ENCODE measurements around the gene KRTAP16-1. TPM values are rescaled to one million over a fixed set of nuclear protein-coding genes. Genes with fewer than 3 reads are reported as not detected.
"Not testable (repeated sequence)": the region's sequence is repeated elsewhere in the genome, so short reads cannot be mapped to it uniquely, and the experiment has no call there.

The KRTAP16-1 gene, protein sequence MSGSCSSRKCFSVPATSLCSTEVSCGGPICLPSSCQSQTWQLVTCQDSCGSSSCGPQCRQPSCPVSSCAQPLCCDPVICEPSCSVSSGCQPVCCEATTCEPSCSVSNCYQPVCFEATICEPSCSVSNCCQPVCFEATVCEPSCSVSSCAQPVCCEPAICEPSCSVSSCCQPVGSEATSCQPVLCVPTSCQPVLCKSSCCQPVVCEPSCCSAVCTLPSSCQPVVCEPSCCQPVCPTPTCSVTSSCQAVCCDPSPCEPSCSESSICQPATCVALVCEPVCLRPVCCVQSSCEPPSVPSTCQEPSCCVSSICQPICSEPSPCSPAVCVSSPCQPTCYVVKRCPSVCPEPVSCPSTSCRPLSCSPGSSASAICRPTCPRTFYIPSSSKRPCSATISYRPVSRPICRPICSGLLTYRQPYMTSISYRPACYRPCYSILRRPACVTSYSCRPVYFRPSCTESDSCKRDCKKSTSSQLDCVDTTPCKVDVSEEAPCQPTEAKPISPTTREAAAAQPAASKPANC
- total RNA-seq (under 1 TPM in 1 of 2 experiments, not detected in 1; 0.28 TPM), polyA plus RNA-seq (not detected)

DNA sequence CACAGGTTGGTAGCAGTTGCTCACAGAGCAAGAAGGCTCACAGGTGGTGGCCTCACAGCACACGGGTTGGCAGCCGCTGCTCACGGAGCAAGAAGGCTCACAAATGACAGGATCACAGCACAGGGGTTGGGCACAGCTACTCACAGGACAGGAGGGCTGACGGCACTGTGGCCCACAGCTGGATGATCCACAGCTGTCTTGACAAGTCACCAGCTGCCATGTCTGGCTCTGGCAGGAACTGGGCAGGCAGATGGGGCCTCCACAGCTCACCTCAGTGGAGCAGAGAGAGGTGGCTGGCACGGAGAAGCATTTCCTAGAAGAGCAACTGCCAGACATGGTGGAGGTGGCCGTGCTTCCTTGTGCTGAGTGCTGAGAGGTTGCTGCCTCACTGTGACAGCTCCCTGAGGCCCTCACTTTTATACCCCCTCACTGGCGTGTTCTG lies at the start of gene KRTAP16-1:
Gene KRTAP16-1 (minus strand): TSS at position 392 of the 442 bp plus-strand sequence. CDS start 56 bp downstream, at position 336.
- no peaks in the 10 kb centered on the region for H3K9me3 ChIP-seq (ENCODE audit: control insufficient read depth in 1 of 2, low read length in 2 of 2)
- Mint-ChIP-seq H3K9me3 (no peaks in the 10 kb centered on the region), H3K4me3 (peak within 1 kb of the TSS; percentile 65 to 82 (median 78)), H3K27ac (peak within 1 kb of the TSS; percentile 96 to 98 (median 97)), H3K36me3 (no peaks in the 10 kb centered on the region), H3K4me1 (peaks cover 55 to 63% (median 58%) of the 10 kb centered on the region in 4 donors), H3K27me3 (no peaks in the 10 kb centered on the region)
- CTCF ChIA-PET (ENCODE audit: partially characterized antibody) = interaction anchor here (0.8 to 3.4 kb wide), 12 partner anchors 8 to 399 kb away, joined by 3 to 55 read pairs (median 4); partner anchors contain the start of gene EIF1
- intact Hi-C loops (cut with micrococcal nuclease) = loop anchor here (1.0 to 5.0 kb wide), 3 partner anchors 30 to 182 kb away; no protein-coding TSS in a partner anchor
- no peaks in the 10 kb centered on the region for H3K27me3 ChIP-seq (ENCODE audit: insufficient read depth, low read length)
- POLR2A ChIA-PET (ENCODE audit: partially characterized antibody) = interaction anchor here (0.6 to 3.1 kb wide), 27 partner anchors 12 to 387 kb away, joined by 3 to 75 read pairs (median 4); partner anchors contain the start of genes EIF1 and KRTAP4-6
- no peaks in the 10 kb centered on the region for H3K36me3 ChIP-seq (ENCODE audit: insufficient read depth, low read length)
- H3K4me3 ChIP-seq (ENCODE audit: low read length in 2 of 2) = peak within 1 kb of the TSS; percentile 5 to 41
- peaks cover 59% of the 10 kb centered on the region for H3K4me1 ChIP-seq (ENCODE audit: insufficient read depth, low read length)
- DNase-seq = peak in 1 of 5 donors; percentile 84
- H3K27ac ChIP-seq (ENCODE audit: low read depth, low read length) = peak within 1 kb of the TSS; percentile 62

GRCh38 chr17:41354536-41354935 lies 45.4 kb upstream of the KRTAP16-1 start:
- POLR2A ChIA-PET (ENCODE audit: partially characterized antibody) = interaction anchor here (0.6 kb wide), 1 partner anchor 30 kb away, joined by 3 read pairs; no protein-coding TSS in a partner anchor

DNA sequence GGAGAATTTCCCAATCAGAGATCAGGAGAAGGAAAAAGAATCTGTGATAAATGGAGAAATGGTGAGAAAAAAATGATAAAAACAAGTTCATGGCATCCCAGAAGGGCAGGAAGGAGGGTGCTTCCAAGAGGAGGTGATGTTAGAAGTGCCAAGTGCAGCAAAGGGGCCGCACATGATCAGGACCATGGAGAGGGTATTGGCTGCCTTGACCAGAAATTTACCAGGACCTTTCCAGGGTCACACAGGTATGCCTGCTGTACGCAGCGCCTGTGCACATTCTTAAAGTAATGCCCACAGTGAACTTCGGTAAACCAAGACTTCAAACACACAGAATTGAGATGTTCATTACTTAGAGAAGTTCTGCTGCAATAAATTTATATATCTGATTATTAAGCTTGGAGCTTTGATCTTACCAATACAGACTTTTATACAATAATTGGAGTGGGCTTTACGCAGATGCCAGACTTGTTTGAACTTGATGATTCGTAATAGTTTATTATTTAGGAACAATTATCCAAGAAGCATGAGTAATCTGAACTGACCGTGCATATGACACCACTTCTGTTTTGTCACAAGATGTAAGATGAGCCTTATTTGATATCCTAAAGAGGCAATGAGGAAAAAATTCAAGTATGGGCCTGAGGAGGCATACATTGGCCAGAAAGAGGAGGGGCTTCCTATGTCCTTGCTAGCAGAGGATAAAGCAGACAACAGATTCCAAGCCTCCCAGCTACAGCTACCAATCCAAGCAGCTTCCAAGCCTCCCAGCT lies 43.7 kb upstream of the KRTAP16-1 start:
- no peak overlapping the region for H3K4me3 ChIP-seq (ENCODE audit: low read length in 2 of 2)
- H3K27me3 Mint-ChIP-seq = peaks cover 0 to 1% of the 10 kb centered on the region in 2 donors
- no peak overlapping the region for H3K27ac Mint-ChIP-seq
- no peak for DNase-seq
- no peaks in the 10 kb centered on the region for H3K9me3 ChIP-seq (ENCODE audit: control insufficient read depth in 1 of 2, low read length in 2 of 2)
- peaks cover 0 to 8% (median 3%) of the 10 kb centered on the region in 8 donors for H3K9me3 Mint-ChIP-seq
- no peak overlapping the region for H3K27ac ChIP-seq (ENCODE audit: low read depth, low read length)
- H3K27me3 ChIP-seq (ENCODE audit: insufficient read depth, low read length) = no peaks in the 10 kb centered on the region
- H3K4me3 Mint-ChIP-seq = no peak overlapping the region
- POLR2A ChIA-PET (ENCODE audit: partially characterized antibody) = no interaction called here
- no peaks in the 10 kb centered on the region for H3K36me3 ChIP-seq (ENCODE audit: insufficient read depth, low read length)
- intact Hi-C loops (cut with micrococcal nuclease) = no loop called here
- H3K36me3 Mint-ChIP-seq = peaks cover 0 to 4% of the 10 kb centered on the region in 2 donors
- CTCF ChIA-PET (ENCODE audit: partially characterized antibody) = interaction anchor here (1.0 to 2.0 kb wide), 2 partner anchors 30 to 196 kb away, joined by 3 to 9 read pairs; no protein-coding TSS in a partner anchor
- H3K4me1 ChIP-seq (ENCODE audit: insufficient read depth, low read length) = peaks cover 9% of the 10 kb centered on the region
- peaks cover 13 to 17% (median 13%) of the 10 kb centered on the region in 4 donors for H3K4me1 Mint-ChIP-seq

More at GRCh38 chr17:41354536-41354935, 45.4 kb upstream of the KRTAP16-1 start:
- Histone ChIP-seq H3K27ac (ENCODE audit: low read depth, low read length) (no peak overlapping the region), H3K27me3 (ENCODE audit: insufficient read depth, low read length) (no peaks in the 10 kb centered on the region), H3K4me1 (ENCODE audit: insufficient read depth, low read length) (peaks cover 9% of the 10 kb centered on the region), H3K36me3 (ENCODE audit: insufficient read depth, low read length) (no peaks in the 10 kb centered on the region), H3K4me3 (ENCODE audit: low read length in 2 of 2) (no peak overlapping the region), H3K9me3 (ENCODE audit: control insufficient read depth in 1 of 2, low read length in 2 of 2) (no peaks in the 10 kb centered on the region)
- peaks cover 8 to 17% (median 11%) of the 10 kb centered on the region in 4 donors for H3K4me1 Mint-ChIP-seq
- no peak for DNase-seq
- intact Hi-C loops (cut with micrococcal nuclease) = no loop called here
- CTCF ChIA-PET (ENCODE audit: partially characterized antibody) = no interaction called here
- peaks cover 0 to 6% (median 3%) of the 10 kb centered on the region in 8 donors for H3K9me3 Mint-ChIP-seq
- peaks cover 0 to 1% of the 10 kb centered on the region in 2 donors for H3K27me3 Mint-ChIP-seq
- H3K36me3 Mint-ChIP-seq = peaks cover 0 to 4% of the 10 kb centered on the region in 2 donors
- H3K4me3 Mint-ChIP-seq = no peak overlapping the region
- peak overlapping the region in 1 of 7 donors; percentile 66 for H3K27ac Mint-ChIP-seq

DNA sequence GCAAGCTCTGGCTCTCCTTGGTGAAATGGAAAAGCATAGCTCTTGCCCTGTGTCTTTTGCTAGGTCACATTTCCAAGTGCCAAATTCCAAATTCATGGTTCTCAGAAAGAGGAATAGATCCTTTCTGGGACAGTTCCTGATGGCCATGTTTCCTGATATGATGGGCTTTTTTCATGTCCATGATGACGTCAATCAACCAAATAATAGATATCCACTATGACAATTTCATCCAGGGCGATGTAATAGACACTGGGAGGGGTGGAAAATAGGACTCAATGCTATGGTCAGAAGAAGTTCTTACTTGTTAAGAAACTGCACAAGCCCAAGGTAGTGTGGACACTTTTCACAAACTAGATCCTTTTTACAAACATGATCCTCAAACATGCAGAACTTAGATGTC lies 42.1 kb upstream of the KRTAP16-1 start:
- H3K4me3 Mint-ChIP-seq = no peak overlapping the region
- no peak overlapping the region for H3K27ac Mint-ChIP-seq
- no peak overlapping the region for H3K4me3 ChIP-seq (ENCODE audit: low read length in 2 of 2)
- intact Hi-C loops (cut with micrococcal nuclease) = no loop called here
- H3K27me3 Mint-ChIP-seq = no peaks in the 10 kb centered on the region
- H3K27ac ChIP-seq (ENCODE audit: low read depth, low read length) = no peak overlapping the region
- no peaks in the 10 kb centered on the region for H3K27me3 ChIP-seq (ENCODE audit: insufficient read depth, low read length)
- DNase-seq = no peak
- peaks cover 9% of the 10 kb centered on the region for H3K4me1 ChIP-seq (ENCODE audit: insufficient read depth, low read length)
- H3K36me3 ChIP-seq (ENCODE audit: insufficient read depth, low read length) = no peaks in the 10 kb centered on the region
- POLR2A ChIA-PET (ENCODE audit: partially characterized antibody) = interaction anchor here (1.5 to 2.9 kb wide), 2 partner anchors 10 to 43 kb away, joined by 3 to 13 read pairs; partner anchors contain the start of gene KRTAP16-1
- H3K9me3 Mint-ChIP-seq = peaks cover 0 to 8% (median under 1%) of the 10 kb centered on the region in 8 donors
- CTCF ChIA-PET (ENCODE audit: partially characterized antibody) = interaction anchor here (1.3 to 2.1 kb wide), 4 partner anchors 9 to 298 kb away, joined by 3 to 11 read pairs (median 5); no protein-coding TSS in a partner anchor
- peaks cover 0 to 1% of the 10 kb centered on the region in 2 donors for H3K36me3 Mint-ChIP-seq
- no peaks in the 10 kb centered on the region for H3K9me3 ChIP-seq (ENCODE audit: control insufficient read depth in 1 of 2, low read length in 2 of 2)
- H3K4me1 Mint-ChIP-seq = peaks cover 13 to 20% (median 15%) of the 10 kb centered on the region in 4 donors

GRCh38 chr17:41350381-41350878 lies 41.3 kb upstream of the KRTAP16-1 start, which contains the start of gene KRT33A:
Gene KRT33A (minus strand): TSS chr17:41350828. CDS start chr17:41350767, 61 bp downstream.
- H3K36me3 Mint-ChIP-seq; intact Hi-C loops (cut with micrococcal nuclease): not testable (repeated sequence)
- CTCF ChIA-PET (ENCODE audit: partially characterized antibody) = interaction anchor here (1.5 to 2.7 kb wide), 4 partner anchors 9 to 198 kb away, joined by 4 to 11 read pairs (median 8); no protein-coding TSS in a partner anchor

More at GRCh38 chr17:41350381-41350878, 41.3 kb upstream of the KRTAP16-1 start, which contains the start of gene KRT33A:
- peak within 1 kb of the TSS in 1 of 8 donors; percentile 20 for H3K4me3 Mint-ChIP-seq
- not testable (repeated sequence) for H3K4me1 ChIP-seq (ENCODE audit: insufficient read depth, low read length); H3K9me3 Mint-ChIP-seq; H3K9me3 ChIP-seq (ENCODE audit: control insufficient read depth in 1 of 2, low read length in 2 of 2); DNase-seq; H3K27ac ChIP-seq (ENCODE audit: low read depth, low read length); H3K27me3 ChIP-seq (ENCODE audit: insufficient read depth, low read length); H3K4me3 ChIP-seq (ENCODE audit: low read length in 2 of 2); H3K36me3 ChIP-seq (ENCODE audit: insufficient read depth, low read length); H3K27me3 Mint-ChIP-seq
- POLR2A ChIA-PET (ENCODE audit: partially characterized antibody) = interaction anchor here (0.5 to 2.9 kb wide), 2 partner anchors 9 to 1518 kb away, joined by 6 to 13 read pairs; no protein-coding TSS in a partner anchor
- peak within 1 kb of the TSS in 1 of 7 donors; percentile 53 for H3K27ac Mint-ChIP-seq
- peaks cover 13 to 20% (median 15%) of the 10 kb centered on the region in 4 donors for H3K4me1 Mint-ChIP-seq
